Measurements from ENCODE around the gene KRTAP1-3.
"Not testable (repeated sequence)": the region's sequence is repeated elsewhere in the genome, so short reads cannot be mapped to it uniquely, and the experiment has no call there.

The KRTAP1-3 gene

GRCh38 chr17:41009301-41009760 lies 25.3 kb downstream of the KRTAP1-3 start:
- DNase-seq = no peak

GRCh38 chr17:41008811-41009210 lies 25.9 kb downstream of the KRTAP1-3 start, which contains the start of gene KRTAP3-1:
TSS of gene KRTAP3-1 (minus strand) at chr17:41009128. CDS start at chr17:41009074, 54 bp downstream.
- no peak for DNase-seq

DNA sequence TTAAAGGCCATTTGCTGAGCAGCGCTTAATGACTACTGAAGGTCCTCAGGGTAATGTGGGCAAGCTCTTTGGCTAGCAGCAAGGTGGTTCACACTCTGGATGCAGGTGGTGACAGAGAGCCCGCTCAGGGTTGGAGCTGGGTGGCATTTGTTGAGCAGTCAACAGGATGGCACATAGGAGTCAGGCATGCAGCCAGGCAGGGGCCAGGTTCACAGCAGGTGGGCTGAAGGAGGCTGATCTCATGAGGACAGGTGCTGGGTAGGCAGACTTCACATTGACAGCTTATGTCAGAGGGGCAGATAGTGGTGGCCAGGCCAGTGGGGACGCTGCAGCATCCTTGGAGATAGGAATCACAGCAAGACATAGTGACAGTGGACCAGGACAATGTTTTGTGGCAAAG lies 30.3 kb downstream of the KRTAP1-3 start:
- DNase-seq = no peak

DNA sequence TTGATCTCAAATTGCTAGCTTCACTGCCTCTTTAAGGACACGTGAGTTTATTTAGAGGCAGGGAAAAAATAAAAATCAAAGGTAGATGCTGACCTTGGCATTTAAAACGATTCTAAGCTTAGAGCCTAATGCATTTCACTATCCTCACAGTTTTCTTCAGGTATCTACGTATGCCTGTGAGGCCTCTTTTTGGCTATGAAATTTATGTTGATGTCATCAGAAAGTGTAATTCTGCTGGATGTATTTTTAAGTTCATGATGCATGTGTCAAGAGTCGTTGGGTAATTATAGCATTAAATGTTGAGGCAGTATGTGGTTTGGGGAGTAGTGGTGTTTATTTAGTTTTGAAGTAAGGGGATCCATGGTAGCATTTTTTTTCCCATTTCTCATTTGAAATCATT lies 30.7 kb downstream of the KRTAP1-3 start:
- no peak for DNase-seq

DNA sequence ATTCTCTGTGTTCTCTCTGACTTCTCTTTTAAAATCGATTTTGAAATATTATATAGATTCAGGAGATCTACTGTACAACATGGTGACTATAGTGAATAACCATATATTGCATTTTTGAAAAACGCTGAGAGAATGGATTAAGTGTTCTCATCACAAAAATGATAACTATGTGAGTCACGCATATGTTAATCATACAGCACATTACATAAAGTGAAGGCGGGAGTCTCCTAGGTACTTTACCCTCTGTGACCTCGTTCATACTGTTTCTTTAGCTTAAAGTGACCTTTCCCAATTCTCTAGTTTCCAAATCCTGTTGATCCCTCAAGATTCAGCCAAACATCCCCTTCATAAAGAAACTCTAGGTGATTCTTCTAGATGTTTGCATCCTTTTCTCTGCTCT lies 31.9 kb downstream of the KRTAP1-3 start:
- no peak for DNase-seq

GRCh38 chr17:41001795-41002194 lies 32.9 kb downstream of the KRTAP1-3 start:
- no peak for DNase-seq

DNA sequence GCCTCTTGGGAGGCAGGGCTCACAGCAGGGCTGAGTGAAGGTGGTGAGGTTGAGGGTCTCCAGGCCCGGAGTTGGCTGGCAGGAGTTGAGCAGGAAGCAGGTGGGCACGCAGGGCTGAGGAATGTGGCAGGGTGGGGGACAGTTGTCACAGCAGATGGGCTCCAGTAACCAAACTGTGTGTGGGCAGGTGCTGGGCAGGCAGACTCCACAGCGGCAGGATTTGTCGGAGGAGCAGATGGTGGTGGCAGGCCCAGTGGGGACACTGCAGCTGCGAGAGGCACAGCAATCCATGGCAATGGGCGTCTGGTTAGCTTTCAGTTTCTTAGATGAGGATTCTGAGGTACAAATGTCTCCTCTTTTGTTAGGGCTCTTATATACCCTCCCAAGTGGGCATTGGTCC lies 35.1 kb downstream of the KRTAP1-3 start, which contains the start of gene KRTAP3-2:
KRTAP3-2 (minus strand) TSS at position 344 of the 400 bp plus-strand sequence; CDS start at position 291, 53 bp downstream.
- not testable (repeated sequence) for DNase-seq

DNA sequence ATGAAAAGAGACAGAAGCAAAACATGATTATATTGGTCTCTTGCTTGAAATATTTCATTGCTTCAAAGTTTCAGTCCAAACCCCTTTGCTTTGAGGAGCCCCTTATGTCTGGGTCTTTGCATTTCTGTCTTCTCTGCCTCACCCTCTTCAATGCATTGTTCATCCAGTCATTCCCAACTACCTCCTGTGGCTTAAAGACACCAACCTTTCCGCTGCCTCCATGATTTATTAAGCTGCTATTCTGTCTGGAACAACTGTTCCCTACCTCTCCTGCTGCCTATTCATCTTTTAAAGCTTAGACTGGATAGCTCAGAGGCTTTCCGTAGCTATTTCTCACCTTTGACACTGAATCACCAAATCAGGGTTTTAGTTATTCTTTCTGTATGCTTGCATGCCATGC lies 37.3 kb downstream of the KRTAP1-3 start:
- DNase-seq = no peak

GRCh38 chr17:40996829-40997228 lies 37.8 kb downstream of the KRTAP1-3 start:
- DNase-seq = no peak

- no peak for DNase-seq
These were observed 39.6 kb downstream of the KRTAP1-3 start for GRCh38 chr17:40995116-40995515.

GRCh38 chr17:40993839-40994238 lies 40.8 kb downstream of the KRTAP1-3 start, which contains the start of gene KRTAP3-3:
TSS of gene KRTAP3-3 (minus strand) at chr17:40994164. CDS start at chr17:40994097, 67 bp downstream.
- DNase-seq = no peak

DNA sequence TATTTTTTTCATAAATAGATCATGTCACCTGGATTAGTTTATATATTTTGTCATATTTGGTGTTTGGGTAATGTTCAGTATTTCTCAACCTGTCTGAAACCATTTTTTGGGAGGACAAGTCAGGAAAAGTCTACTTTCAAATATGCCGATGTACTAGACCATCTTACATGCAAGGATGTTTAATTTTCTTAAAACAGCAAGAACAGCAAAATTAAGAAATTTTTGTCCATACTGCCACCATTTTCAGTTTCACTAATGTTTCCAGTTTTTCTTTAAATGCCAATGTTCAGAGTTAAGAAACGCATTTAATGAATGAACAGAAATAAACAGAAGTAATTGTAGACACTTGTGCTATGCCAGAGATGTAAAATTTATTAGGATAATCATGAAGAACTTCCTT lies 41.6 kb downstream of the KRTAP1-3 start:
- no peak for DNase-seq

DNA sequence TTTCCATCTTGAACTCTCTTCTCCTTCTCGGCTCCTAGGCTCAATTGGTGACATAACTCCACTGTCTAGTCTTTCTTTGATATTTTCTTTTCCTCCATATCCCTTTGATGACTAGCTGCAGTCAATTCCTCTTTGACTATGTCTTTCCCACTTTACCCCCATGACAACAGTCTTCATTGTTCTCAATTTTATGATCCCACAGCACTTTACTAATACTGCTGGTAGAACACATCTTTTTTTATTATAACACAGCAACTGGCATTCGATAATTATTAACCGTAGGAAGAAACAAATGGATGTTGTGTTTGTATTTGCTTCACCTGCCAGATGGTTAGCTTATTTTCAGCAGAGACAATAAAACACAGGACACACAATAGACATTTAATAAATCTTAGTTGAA lies 42.0 kb downstream of the KRTAP1-3 start:
- no peak for DNase-seq

DNA sequence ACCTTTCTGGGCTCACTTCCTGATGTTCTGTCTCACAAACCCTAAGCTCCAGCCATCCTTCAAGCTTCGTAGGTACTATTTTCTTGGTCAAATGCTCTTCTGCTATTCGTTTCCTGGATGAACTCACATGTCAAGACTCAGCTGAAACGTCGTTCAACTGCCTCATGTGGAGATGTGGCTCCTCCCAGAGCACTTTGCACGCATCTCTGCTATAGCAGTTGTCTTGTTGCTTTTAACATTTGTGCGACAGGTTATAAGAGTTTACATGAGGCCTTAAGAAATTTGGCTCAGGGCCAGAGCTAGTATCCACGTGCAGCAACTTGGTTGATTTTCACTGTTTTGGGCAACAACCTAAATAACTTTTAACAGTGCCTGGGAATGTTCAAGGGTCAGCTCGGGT lies 47.8 kb downstream of the KRTAP1-3 start:
- no peak for DNase-seq

DNA sequence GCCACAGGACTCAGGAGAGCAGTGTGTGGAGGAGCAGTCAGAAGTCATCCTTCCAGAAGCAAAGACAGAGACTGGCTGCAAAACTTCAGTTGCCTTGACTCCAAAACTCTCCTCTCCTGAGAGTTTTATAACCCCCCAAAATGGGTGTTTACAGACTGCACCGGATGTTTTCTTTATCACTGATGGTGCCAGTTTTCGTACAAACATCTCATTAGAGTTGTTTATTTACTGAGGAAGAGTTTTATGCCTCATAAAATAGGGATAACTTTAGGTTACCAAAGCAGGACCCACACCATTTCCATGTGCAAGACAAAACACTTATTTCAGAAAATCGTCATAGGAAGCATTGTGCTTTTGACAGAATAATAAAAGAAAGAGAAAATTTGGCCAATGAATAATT lies 50.4 kb downstream of the KRTAP1-3 start, which contains the start of gene KRT40:
KRT40 (minus strand) TSS at position 101 of the 400 bp plus-strand sequence; CDS start at position 48, 53 bp downstream.
- no peak for DNase-seq
